ENCODE results near the gene GRIN3A.

DNA sequence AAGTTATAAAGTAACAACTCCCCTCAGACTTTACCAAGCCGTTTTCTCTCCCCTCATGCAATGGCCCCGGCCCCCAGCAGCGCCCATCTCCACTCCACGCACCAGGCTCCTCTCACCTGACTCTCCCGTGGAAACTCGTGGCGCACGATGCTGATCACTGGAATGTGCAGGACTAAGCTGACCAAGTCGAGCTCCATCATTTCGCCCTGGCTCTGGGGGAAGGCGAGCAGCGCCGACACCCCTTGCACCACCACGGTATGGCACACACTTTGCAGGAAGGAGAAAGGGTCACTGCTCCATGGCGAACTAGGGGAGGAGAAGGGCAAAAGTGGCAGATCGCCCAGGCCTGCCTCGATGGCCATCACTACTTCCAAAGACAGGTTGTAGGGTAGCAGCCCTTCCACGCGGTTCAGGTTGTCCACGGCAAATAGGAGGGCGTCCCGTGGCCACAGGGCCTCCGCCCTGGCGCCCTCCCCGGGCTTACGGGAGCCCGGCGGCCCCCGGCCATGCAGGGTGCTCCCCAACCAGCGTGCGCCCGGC, 1.2 kb downstream of the GRIN3A start:
- TF ChIP-seq, protein P1, sequence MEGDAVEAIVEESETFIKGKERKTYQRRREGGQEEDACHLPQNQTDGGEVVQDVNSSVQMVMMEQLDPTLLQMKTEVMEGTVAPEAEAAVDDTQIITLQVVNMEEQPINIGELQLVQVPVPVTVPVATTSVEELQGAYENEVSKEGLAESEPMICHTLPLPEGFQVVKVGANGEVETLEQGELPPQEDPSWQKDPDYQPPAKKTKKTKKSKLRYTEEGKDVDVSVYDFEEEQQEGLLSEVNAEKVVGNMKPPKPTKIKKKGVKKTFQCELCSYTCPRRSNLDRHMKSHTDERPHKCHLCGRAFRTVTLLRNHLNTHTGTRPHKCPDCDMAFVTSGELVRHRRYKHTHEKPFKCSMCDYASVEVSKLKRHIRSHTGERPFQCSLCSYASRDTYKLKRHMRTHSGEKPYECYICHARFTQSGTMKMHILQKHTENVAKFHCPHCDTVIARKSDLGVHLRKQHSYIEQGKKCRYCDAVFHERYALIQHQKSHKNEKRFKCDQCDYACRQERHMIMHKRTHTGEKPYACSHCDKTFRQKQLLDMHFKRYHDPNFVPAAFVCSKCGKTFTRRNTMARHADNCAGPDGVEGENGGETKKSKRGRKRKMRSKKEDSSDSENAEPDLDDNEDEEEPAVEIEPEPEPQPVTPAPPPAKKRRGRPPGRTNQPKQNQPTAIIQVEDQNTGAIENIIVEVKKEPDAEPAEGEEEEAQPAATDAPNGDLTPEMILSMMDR (IDR thresholded peaks at IDR 0.05), result no peak
- TF ChIP-seq POLR2AphosphoS5 (IDR thresholded peaks at IDR 0.05) (no peak), EP300 (IDR thresholded peaks at IDR 0.05; ENCODE audit: low read depth) (no peak)

Data from transverse colon (tissue), 4 donors.